NCI-H1092 treated with DMSO at 0.1 percent for 48 hours (cell line): ENCODE data around the gene SLC30A7.
A peak's percentile ranks its signal among the peaks of the same experiment; 100 is the strongest.
"Not testable (repeated sequence)": the region's sequence is repeated elsewhere in the genome, so short reads cannot be mapped to it uniquely, and the experiment has no call there.

Experiments used
- DNase-seq: peaks from one replicate; lab custom pipeline; 2025; lab: John Stamatoyannopoulos, UW

SLC30A7 gene

DNA sequence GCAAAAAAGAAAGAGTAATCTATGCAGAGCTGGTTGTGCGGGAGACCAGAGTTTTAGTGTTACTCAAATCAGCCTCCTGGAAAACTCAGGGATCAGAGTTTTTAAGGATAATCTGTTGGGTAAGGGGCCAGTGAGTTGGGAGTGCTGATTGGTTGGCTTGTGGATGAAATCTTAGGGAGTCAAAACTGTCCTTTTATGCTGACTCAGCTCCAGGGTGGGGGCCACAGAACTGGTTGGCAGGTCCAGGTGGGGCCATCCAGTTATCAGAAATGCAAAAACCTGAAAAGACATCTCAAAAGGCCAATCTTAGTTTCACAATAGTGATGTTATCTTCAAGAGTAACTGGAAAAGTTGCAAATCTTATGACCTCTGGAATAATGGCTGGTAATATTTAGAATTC is 4.5 kb upstream of the SLC30A7 start:
- DNase-seq, result no peak

DNA sequence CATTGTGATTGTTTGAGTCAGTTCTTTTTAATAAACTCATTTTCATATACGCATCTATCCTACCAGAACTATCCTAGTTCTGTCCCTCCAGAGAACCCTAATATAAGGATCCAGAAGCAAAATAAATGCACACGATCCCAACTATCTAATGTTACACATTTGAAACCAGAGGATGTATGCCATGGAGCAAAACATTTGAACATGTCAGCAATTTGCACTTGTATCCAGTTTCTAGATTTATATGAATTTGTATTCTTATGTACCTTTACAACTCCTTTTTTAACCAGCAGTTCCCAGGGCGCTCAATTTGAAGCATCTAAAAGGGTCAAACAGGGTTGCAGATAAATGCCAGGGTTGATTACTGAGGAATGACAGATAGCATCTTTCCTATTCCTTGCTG is 3.3 kb upstream of the SLC30A7 start:
- no peak for DNase-seq

DNA sequence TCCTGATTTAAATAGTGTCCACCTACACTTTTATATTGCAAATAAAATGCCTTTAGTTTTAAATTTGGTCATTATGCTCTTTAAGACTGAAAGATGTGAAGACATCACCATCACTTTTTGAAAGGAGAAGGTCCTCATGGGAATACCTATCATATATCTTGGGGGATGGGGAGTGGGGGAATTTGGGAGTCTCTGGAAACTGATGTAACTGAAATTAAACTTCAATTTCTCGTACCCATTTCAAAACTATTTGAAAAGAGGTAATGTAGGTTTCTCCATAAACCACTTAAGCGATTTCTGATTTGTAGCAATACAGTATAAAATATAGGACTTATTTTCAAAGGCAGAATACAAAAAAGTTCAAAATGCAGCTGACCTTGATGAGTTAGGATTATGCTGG is 2.2 kb upstream of the SLC30A7 start:
- no peak for DNase-seq

DNA sequence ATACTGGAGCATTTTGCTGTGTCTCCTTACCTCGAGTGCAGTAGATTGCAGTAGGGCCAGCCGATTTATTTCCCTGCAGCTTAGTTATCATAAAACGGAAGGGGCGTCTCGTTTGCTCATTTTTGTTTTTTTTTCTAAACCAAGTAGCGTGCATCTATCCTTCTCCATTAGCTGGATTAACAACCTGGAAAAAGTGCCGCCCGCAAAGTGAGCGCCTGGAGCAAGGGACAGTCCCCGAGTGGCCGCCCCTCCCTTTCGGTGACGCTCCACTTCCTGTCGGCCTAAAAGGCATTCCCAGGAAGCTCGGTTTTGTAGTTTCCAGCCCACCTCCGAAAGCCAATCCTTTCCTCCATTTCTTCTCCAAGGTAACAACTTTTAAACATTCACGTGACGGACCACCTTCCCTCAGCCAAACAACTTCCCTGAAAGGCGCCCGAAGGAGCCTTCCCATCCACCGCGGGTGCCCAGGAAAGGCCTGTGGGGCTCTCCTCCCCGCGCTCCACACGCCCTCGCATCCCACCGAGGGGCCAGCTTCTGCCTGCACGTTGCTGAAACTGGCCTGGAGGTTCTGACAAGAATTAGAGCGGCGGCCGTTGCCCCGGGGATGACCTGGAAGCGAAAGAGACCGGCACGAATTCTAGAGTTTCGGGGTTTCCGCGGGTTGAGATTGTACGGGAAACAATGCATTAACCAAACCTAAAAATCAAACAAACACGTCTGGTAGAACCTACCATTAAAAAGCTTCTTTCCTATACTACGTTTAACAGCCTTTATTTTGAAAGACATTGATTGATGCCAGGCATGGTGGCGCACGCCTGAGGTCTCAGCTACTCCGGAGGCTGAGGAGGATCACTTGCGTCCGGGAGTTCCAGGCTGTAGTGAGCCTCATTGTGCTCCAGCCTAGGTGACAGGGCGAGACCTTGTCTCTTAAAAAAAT is 1.0 kb upstream of the SLC30A7 start, which contains the start of gene EXTL2:
Gene EXTL2 (minus strand): TSS at position 240 of the 937 bp plus-strand sequence. CDS start 6,085 bp downstream, outside the sequence.
- peak; percentile 88 for DNase-seq

DNA sequence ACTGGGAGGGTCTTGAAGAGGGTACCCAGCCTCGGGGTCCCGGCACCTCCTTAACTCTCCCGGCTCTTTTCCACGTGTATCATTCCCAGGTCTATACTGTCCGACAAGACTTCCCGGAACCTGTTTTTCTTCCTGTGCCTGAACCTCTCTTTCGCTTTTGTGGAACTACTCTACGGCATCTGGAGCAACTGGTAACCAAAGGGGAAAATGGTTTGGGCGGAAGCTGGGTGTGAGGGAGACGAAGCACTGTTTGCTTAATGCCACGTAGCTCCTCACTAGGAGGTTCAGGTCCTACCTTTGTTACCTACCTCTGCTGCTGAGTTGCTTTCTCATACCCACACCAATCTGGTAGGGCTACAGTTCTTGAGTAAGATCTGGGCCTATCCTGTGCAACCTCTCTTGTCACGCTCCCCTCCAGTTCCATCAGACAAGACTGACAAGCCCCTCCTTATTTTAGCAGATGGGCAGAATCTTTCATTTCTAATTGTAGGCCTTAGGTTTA is 642 bp downstream of the SLC30A7 start:
- DNase-seq, result peak; percentile 5

DNA sequence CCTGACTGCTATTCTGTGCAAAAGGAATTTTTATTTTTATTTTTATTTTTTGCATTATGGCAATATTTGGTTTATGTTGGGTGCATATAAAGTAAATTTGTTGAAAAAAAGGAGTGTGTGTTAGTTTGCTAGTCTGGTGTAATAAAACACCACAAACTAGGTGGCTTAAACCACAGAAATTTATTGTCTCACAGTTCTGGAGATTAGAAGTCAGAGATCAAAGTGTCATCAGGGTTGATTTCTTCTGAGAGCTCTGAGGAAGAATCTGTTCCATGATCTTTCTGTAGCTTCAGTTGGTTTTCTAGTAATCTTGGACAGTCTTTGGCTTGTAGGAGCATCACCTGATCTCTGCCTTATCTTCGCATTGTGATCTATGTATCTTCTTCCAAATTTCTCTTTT is 6.5 kb downstream of the SLC30A7 start:
- no peak for DNase-seq

DNA sequence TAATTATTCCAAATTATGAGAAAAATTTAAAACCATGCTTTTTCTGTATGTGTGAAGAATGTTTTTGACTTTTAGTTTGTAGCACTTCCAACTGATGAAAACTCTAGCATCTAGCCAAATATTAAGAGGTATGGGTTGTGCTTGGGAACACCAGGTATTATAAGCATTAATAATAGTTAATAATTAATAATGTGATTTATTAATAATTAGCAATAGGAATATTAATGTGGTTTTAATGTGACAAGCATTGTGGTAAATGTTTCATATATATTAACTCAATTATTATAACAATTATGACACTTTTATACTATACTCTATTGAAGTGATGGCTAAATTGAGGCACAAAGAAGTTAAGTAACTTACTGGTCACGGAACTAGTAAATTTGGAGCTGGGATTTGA is 7.9 kb downstream of the SLC30A7 start:
- no peak for DNase-seq

DNA sequence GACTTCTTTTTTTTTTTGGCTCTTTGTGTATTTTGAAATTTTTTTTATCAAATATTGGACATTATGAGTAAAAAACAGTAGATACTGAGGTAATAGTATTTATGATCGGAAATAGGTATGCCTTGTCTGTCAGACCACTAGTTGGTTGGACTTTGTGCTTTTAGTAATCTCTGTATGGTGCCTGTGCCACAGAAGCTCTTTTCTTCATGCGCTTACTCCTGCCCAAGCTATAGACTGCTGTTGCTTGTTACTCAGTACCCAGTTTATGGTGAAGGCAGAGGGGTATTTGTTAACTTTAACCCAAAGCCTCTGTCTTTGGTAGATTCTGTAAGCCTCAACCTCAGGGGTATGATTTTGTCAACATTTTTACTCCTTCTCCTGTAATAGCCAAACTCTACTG is 8.6 kb downstream of the SLC30A7 start:
- DNase-seq, result no peak

DNA sequence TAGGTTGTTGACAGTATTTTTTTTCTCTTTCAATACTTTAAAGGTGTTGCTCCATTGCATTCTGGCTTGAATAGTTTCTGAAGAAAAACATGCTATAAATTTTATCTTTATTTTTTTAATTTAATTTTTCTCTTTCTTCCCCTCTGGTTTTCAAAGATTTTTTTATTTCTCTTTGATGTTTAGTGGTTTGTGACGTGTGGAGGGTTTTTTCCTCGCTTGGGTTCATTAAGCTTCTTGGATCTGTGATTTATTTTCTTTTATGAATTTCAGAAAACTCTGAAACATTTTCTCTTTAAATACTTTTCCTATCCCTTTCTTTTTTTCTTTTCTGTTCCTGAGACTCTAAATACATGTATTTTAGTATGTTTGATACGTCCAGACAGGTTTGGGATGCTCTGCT is 9.3 kb downstream of the SLC30A7 start:
- DNase-seq, result no peak

DNA sequence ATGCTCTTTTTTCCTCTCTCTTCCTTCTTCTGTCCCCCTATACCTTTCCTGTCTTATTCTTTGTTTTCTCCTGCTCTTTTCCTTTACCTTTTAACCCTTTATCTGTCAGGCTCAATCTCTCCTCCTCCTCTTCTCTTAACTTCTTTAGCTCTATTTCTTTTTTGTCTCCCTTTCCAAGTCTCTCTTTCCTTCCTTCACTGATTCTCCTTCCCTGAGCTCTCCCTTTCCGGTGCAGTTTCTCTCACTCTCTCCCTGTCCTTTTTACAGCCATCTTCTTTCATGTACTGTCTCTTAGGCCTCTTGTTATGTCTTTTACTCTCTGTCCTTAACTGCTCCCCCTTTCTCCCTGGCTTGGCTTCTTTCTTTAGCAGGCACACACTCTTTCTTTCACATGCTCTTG is 12.0 kb downstream of the SLC30A7 start:
- DNase-seq, result no peak

DNA sequence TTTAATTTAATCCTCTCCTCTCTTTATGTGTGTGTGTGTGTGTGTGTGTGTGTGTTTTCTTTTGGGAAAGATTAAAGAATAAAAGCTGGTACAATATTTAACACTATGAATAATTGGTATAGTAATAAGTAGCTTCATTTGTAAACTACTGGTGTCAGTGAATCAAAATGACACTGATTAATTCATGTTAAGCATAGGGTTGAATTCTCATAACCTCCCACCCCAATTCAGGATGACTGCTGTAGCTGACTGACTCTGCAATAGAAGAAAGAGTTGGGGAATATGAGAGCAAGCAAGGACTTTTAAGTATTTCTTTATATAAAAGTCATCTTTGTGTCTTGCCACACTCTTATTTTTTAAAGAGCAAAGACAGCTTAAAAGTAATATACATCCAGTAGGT is 13.1 kb downstream of the SLC30A7 start:
- DNase-seq, result no peak

DNA sequence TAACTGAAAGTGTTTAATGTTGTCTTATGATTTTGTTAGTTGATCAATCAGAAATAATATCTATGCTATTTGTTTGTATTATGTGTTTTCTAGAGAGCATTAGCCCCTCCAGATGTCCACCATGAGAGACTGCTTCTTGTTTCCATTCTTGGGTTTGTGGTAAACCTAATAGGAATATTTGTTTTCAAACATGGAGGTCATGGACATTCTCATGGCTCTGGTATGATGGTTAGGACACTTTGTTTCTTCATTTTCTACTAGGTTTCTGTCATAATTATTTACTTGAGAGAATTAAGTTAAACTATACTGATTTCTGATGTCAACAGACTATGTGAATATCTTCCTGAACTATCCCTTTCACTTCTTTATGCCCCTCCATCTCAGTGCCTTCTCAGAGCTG is 16.1 kb downstream of the SLC30A7 start:
- DNase-seq, result no peak

DNA sequence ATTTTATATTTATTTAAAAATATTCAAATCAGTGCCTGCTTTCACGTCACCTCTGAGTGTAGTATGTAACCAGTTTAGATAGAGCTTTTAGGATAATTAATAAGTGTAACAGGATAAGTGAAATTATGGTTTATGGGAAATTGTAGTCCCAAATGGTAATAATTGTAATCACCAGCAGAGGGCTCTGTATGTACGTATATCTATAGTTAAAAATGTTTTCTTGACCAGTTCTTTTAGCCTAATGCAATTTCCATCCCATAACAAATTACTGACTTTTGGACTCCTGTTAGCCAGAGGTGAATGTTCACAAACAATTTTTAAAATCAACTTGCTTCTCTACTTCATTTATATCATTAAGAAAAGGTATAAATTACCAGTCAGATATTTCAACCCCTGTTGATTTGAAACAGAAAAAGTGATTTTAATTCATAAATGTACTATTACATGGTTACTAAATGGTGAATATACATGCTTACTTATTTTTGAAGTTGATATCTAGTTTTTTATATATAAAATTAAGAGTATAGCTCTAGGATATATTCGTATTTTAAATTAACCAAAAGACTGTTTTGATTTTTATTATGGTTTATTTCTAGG is 25.3 kb downstream of the SLC30A7 start:
- peak; percentile 52 for DNase-seq

DNA sequence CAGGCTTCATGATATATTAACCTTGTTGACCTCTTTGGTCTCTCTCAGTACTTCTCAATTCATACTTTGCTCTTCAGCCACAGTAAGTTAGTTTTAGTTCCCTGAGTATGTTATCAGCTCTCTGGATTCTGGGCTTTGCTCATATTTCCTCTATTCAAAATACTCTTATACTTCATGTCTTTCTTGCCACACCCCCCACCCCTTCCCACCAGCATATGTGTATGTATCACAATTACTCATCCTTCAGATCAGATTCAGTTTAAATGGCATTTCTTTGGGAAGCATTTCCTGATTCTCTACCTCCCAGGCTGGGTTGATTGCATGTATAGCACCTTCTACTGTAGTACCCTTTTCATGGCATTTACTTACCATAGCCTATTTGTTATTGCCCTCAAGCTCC is 28.3 kb downstream of the SLC30A7 start:
- DNase-seq, result no peak

DNA sequence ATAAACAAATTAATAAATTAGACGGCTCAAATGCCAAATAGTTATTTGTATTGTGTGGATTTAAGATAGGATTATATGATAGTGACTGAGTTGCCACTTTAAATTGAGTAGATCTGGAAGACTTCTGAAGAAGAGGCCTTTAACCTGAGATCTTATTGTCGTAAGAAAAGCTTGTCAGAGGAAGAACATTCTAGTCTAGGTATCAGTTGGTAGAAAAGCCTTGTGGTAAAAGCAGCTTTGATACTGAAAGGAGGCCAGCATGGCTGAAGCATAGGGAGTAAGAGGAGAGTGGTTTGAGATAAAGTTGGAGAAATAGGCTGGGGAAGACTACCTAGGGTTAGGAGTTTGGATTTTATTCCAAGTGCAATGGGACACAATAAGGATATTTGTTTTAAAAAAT is 29.1 kb downstream of the SLC30A7 start:
- no peak for DNase-seq

DNA sequence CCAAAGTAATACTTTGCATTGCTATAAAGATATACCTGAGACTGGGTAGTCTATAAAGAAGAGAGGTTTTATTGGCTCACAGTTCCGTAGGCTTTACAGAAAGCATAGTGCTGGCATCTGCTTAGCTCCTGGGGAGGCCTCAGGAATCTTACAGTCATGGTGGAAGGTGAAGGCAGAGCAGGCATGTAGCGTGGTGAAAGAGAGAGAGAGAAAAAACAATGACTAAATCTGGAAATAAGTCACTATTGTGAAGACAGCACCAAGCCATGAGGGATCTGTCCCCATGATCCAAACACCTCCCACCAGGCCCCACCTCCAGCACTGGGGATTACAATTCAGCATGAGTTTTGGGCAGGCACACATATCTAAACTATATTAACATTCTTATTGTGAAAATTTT is 30.4 kb downstream of the SLC30A7 start:
- no peak for DNase-seq

DNA sequence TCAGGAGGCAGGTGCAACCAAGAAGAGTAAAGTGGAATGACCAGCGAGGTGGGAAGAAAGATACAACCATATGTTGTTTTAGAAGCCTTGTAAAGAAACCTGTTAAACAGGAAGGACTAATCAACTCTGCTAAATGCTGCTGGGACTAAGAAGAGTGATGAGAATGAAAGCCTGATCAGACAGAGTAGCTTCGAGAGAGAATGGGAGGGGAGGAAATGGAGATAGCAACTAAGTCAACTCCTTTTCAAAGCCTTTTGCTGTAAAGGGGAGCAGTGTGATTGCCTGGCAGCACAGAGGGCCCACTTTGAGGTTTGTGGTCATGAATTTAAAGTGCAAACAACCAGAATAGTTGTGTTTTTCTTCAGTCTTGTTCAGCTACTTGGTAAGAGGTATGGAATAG is 31.4 kb downstream of the SLC30A7 start:
- DNase-seq, result no peak

DNA sequence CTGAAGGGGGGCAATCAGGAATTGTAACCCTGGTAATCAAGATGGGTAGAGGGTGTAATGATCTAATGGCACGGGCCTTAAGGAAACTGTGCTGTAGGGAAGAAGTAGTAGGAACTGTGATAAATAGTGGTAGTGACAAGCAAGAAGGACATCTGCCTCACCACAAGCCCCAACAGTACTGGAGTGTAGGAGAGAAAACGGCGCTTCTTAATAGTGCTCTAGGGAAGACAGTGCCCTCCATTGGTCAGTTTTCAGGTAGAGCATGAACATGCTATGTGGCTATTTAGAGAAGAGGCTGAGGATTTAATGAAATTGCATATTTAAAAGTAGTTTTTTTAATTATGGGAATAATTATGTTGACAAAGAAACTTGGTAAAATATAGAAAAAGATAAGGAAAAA is 32.2 kb downstream of the SLC30A7 start:
- DNase-seq, result no peak

DNA sequence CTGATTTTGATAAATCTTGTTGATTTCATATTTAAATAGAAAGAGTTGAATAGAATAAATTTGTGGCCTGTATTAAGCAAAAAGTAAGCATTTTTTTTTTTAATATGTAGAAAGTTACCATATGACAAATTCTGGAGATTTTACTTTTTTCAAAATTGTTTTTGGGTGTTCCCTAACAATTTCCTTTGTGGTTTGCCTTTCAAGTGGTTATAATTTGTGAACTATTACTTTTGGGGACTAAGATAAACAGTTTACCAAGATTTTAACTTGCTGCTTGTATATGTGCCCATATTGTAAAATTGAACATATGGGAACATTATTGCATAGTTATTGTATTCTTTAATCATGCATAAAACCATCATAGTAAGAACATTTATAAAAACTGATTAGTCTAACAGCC is 34.6 kb downstream of the SLC30A7 start:
- DNase-seq, result no peak

DNA sequence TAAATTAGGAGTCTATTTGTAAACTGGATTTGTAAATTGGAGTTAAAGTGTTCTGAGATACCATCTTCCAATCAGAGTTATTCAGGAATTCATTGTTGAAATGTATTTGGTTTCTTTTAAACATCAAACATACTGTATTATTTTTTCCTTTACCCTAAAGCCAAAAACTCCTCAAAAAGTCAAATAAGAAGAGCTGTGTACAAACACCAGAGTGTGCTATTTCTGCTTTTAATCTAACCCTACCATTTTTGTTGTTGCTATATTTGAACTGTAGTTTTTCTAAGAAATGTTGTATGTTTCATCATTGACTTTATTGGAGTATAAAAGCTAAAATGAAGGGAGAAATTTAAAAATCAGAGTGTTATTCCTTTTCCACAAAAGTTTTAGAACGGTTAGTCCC is 35.8 kb downstream of the SLC30A7 start:
- DNase-seq, result no peak

DNA sequence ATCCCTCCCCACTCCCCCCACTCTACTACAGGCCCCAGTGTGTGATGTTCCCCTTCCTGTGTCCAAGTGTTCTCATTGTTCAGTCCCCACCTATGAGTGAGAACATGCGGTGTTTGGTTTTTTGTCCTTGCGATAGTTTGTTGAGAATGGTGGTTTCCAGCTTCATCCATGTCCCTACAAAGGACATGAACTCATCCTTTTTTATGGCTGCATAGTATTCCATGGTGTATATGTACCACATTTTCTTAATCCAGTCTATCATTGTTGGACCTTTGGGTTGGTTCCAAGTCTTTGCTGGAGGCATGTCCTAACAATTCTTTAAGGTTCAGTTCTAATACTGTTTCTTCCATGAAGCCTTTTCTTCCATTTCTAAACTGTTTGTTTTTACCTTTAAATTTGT is 37.7 kb downstream of the SLC30A7 start:
- not testable (repeated sequence) for DNase-seq

DNA sequence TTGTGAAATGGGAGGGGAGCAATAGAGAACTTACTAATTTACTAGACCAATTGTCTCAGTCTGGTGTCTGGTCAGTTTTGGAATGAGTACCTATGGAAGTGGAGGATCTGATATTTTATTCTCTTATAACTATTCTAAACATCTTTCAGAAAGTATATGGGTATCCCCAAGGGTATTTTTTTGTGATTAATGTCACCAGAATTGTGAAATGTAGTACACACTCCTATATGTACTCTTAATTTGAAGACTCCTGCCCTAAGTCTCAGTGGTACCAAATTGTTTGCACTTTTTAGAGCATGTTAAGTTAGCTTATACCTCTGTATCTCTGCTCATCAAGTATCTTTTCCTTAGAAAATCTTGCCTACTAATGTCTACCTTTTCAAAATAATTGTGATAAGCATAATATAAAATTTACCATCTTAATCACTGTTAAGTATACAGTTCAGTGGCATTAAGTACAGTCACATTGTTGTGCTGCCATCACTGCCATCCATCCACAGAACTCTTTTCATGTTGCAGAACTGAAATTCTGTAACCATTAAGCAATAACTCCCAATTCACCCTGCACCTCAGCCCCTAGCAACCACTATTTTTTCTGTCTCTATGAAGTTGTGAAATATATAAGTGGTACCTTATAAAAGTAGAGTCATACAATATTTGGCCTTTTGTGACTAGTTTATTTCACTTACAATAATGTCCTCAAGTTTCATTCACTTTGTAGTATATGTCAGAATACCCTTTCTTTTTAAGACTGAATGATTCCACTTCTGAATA is 40.5 kb downstream of the SLC30A7 start:
- DNase-seq, result no peak

DNA sequence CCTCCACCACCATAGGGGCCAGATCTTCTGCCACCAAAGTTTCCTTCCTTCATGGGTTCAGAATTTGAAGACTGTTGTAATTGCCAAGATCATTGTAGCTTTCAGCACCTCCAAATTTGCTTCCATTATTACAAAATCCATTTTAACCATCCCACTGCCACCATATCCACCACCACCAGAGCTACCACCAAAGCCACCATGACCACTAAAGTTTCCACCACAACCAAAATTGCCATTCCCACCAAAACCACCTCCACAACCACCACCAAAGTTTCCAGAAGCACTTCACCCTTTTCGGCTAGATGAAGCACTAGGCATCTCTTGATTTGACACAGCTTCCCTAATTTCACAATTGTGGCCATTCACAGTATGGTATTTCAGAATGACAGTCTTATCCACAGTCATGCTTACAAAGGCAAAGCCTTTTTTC is 45.2 kb downstream of the SLC30A7 start:
- no peak for DNase-seq
